SU-DHL-6 (cell line): ENCODE data around the gene BNC2.

ENCODE experiments used
- H2AFZ ChIP-seq: fragments of 200-600 bp; sonication (generic); 2 replicates; pipeline ENCODE4 v1.6.1; 2014; ENCODE audit warnings: low read depth, mild to moderate bottlenecking, moderate library complexity, mixed read lengths, antibody characterized with exemption, low read length; ENCODE audit not compliant: severe bottlenecking
- H3F3A ChIP-seq: fragments of 200-600 bp; shearing (Covaris generic); 2 replicates; pipeline ENCODE4 v1.6.0; 2016; ENCODE audit warnings: antibody characterized with exemption, mild to moderate bottlenecking; ENCODE audit not compliant: insufficient read depth
- H3K27ac ChIP-seq: fragments of 200-600 bp; sonication (generic); 2 replicates; pipeline ENCODE4 v1.5.1; 2016; ENCODE audit warnings: low read depth, mild to moderate bottlenecking, low read length, moderate library complexity, mixed read lengths
- H3K27me3 ChIP-seq: fragments of 200-600 bp; sonication (generic), shearing (Covaris generic); 2 replicates; pipeline ENCODE4 v1.6.0; 2014; ENCODE audit warnings: mild to moderate bottlenecking, low read length
- H3K36me3 ChIP-seq: fragments of 200-600 bp; sonication (generic); 2 replicates; pipeline ENCODE4 v1.6.1; 2014; ENCODE audit warnings: mild to moderate bottlenecking, low read length, mixed read lengths
- H3K4me2 ChIP-seq: fragments of 300-600, 200-600 bp; shearing (Covaris generic), sonication (generic); 2 replicates; pipeline ENCODE4 v1.6.0; 2014; ENCODE audit warnings: low read length, low read depth, mild to moderate bottlenecking; ENCODE audit not compliant: poor library complexity, severe bottlenecking
- H3K4me3 ChIP-seq: fragments of 200-600 bp; sonication (generic); 2 replicates; pipeline ENCODE4 v1.5.1; 2014; ENCODE audit warnings: antibody characterized with exemption, low read length, mild to moderate bottlenecking, mixed read lengths; ENCODE audit not compliant: insufficient read depth, poor library complexity, severe bottlenecking
- H3K79me2 ChIP-seq: fragments of 200-600 bp; sonication (generic); 2 replicates; pipeline ENCODE4 v1.6.1; 2014; ENCODE audit warnings: mild to moderate bottlenecking, low read length, moderate library complexity; ENCODE audit not compliant: insufficient read depth
- H3K9ac ChIP-seq: fragments of 200-600 bp; sonication (generic); 2 replicates; pipeline ENCODE4 v1.7.0; 2014; ENCODE audit warnings: mild to moderate bottlenecking, low read length
- H3K9me2 ChIP-seq: fragments of 200-600 bp; sonication (generic); replicated peaks from 2 replicates; pipeline ENCODE4 v1.6.1; 2014; ENCODE audit warnings: low read length; ENCODE audit not compliant: insufficient read depth
- H3K9me3 ChIP-seq: fragments of 200-600 bp; sonication (generic); 2 replicates; pipeline ENCODE4 v1.6.1; 2014; ENCODE audit warnings: low read length, mixed read lengths; ENCODE audit not compliant: insufficient read depth
- H4K20me1 ChIP-seq: fragments of 200-600 bp; sonication (generic); 2 replicates; pipeline ENCODE4 v1.6.1; 2014; ENCODE audit warnings: low read depth, mild to moderate bottlenecking, antibody characterized with exemption, low read length, moderate library complexity, mixed read lengths
- EZH2phosphoT487 ChIP-seq: fragments of 200-600 bp; sonication (generic), shearing (Covaris generic); conservative IDR thresholded peaks from 2 replicates; pipeline ENCODE4 v1.6.1; 2018; ENCODE audit warnings: mild to moderate bottlenecking, antibody characterized with exemption, low read length, moderate library complexity, mixed read lengths
- TF ChIP-seq, protein P1 (sequence below): fragments of 200-600 bp; sonication (generic); IDR thresholded peaks from one replicate; pipeline ENCODE4 v1.5.1; 2017; ENCODE audit warnings: antibody characterized with exemption, mild to moderate bottlenecking, low read length, moderate library complexity; ENCODE audit not compliant: insufficient read depth, poor library complexity, severe bottlenecking

Gene BNC2

DNA sequence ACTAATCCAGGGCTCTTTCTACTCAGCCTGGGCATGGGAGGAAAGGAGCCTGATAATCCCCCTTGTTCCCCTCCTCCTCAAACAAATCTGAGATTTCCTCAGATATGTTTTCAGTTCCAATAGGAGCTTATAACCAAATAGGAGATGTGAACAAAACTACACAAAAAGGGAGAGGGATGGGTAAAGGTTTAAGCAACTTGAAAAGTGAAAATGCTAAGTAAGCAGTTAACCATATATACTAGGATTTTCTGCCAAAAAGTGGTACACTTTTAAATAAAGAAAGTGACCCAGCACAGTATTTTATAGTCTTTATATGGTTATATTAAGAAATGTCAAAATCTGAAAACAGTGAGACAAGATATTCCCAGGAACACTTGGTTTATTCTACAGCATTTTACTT lies 275.7 kb downstream of the BNC2 start:
- no peak overlapping the region for H3K4me2 ChIP-seq

GRCh38 chr9:16593746-16594145 lies 276.7 kb downstream of the BNC2 start:
- Histone ChIP-seq H3K9me3 (no peaks in the 10 kb centered on the region), H3K27me3 (no peaks in the 10 kb centered on the region), H3K36me3 (no peaks in the 10 kb centered on the region), H3K27ac (no peak overlapping the region), H2AFZ (no peak overlapping the region), H3F3A (no peaks in the 10 kb centered on the region), H3K4me3 (no peak overlapping the region), H3K79me2 (no peaks in the 10 kb centered on the region), H3K9ac (no peak overlapping the region), H3K4me2 (no peak overlapping the region), H4K20me1 (no peaks in the 10 kb centered on the region), H3K9me2 (no peaks in the 10 kb centered on the region)
- TF ChIP-seq, protein P1, sequence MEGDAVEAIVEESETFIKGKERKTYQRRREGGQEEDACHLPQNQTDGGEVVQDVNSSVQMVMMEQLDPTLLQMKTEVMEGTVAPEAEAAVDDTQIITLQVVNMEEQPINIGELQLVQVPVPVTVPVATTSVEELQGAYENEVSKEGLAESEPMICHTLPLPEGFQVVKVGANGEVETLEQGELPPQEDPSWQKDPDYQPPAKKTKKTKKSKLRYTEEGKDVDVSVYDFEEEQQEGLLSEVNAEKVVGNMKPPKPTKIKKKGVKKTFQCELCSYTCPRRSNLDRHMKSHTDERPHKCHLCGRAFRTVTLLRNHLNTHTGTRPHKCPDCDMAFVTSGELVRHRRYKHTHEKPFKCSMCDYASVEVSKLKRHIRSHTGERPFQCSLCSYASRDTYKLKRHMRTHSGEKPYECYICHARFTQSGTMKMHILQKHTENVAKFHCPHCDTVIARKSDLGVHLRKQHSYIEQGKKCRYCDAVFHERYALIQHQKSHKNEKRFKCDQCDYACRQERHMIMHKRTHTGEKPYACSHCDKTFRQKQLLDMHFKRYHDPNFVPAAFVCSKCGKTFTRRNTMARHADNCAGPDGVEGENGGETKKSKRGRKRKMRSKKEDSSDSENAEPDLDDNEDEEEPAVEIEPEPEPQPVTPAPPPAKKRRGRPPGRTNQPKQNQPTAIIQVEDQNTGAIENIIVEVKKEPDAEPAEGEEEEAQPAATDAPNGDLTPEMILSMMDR, result no peak
- no peak for TF ChIP-seq EZH2phosphoT487

More for the DNA sequence above, 275.7 kb downstream of the BNC2 start:
- no peaks in the 10 kb centered on the region for H3K9me3 ChIP-seq
- H4K20me1 ChIP-seq, result no peaks in the 10 kb centered on the region
- no peak overlapping the region for H3K9ac ChIP-seq
- no peaks in the 10 kb centered on the region for H3K79me2 ChIP-seq
- no peaks in the 10 kb centered on the region for H3F3A ChIP-seq
- H3K36me3 ChIP-seq, result no peaks in the 10 kb centered on the region
- TF ChIP-seq EZH2phosphoT487, result no peak
- TF ChIP-seq, protein P1, result no peak
- no peak overlapping the region for H2AFZ ChIP-seq
- H3K27me3 ChIP-seq, result no peaks in the 10 kb centered on the region
- H3K27ac ChIP-seq, result no peak overlapping the region
- no peak overlapping the region for H3K4me3 ChIP-seq
- no peaks in the 10 kb centered on the region for H3K9me2 ChIP-seq

- H3K27me3 ChIP-seq, result no peaks in the 10 kb centered on the region
- no peaks in the 10 kb centered on the region for H3F3A ChIP-seq
- no peak overlapping the region for H2AFZ ChIP-seq
- TF ChIP-seq EZH2phosphoT487, result no peak
- TF ChIP-seq, protein P1, result no peak
- H4K20me1 ChIP-seq, result no peaks in the 10 kb centered on the region
- no peak overlapping the region for H3K9ac ChIP-seq
- no peaks in the 10 kb centered on the region for H3K36me3 ChIP-seq
- H3K4me3 ChIP-seq, result no peak overlapping the region
- no peak overlapping the region for H3K27ac ChIP-seq
- H3K9me2 ChIP-seq, result no peaks in the 10 kb centered on the region
- H3K79me2 ChIP-seq, result no peaks in the 10 kb centered on the region
- no peak overlapping the region for H3K4me2 ChIP-seq
- H3K9me3 ChIP-seq, result no peaks in the 10 kb centered on the region
These were observed 279.4 kb downstream of the BNC2 start for GRCh38 chr9:16591092-16591491.

- H3K4me2 ChIP-seq, result no peak overlapping the region
- H3K27me3 ChIP-seq, result no peaks in the 10 kb centered on the region
- no peak overlapping the region for H3K27ac ChIP-seq
- peaks cover 6% of the 10 kb centered on the region; the same call in 1 of the 2 replicates for H4K20me1 ChIP-seq
- no peaks in the 10 kb centered on the region for H3K9me3 ChIP-seq
- no peak overlapping the region for H3K9ac ChIP-seq
- H3K4me3 ChIP-seq, result no peak overlapping the region
- H3F3A ChIP-seq, result no peaks in the 10 kb centered on the region
- H3K9me2 ChIP-seq, result no peaks in the 10 kb centered on the region
- TF ChIP-seq EZH2phosphoT487, result no peak
- TF ChIP-seq, protein P1, result no peak
- H2AFZ ChIP-seq, result no peak overlapping the region
- H3K36me3 ChIP-seq, result no peaks in the 10 kb centered on the region
- H3K79me2 ChIP-seq, result no peaks in the 10 kb centered on the region
These were observed 284.9 kb downstream of the BNC2 start for GRCh38 chr9:16585591-16585990.
